T-helper 22 cell (primary cell): ENCODE results near the gene DLX4.

ENCODE experiments used
- DNase-seq: peaks from one replicate; pipeline ENCODE4 v3.0.0-alpha.2; 2020; ENCODE audit warnings: low read depth

The DLX4 gene

DNA sequence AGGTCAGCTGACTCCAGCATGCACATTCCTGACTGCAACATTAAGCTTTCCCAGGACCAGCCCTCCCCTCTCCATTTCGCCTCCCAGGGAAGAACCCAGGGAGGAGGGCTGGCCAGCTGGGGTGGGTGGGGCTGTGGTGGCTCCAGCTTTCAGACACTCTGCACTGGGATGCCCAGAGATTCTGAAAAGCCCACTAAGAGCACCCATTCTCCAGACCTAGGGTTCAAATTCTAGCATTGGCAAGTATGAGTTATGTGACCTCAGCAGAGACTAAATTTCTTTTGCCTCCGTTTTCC is 18.2 kb downstream of the DLX4 start:
- no peak for DNase-seq

- no peak for DNase-seq
Measured at GRCh38 chr17:49987681-49988441, 18.9 kb downstream of the DLX4 start.

DNA sequence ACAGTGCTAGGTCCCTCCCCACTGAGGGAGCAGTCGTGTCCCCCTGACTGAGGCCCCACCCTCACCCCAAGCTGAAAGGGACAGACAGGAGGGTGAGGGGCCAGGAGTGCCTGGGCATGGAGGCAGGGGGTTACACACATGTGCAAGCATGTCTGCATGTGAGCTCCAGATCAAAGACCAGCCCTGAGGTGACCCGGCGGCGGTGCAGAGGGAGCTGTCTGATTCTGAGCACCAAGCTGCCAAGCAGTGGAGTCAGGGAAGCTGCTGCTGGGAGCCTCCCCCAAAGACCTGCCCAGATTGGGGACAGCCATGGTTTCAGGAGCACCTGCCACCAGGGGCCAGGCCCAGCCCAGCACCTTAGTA is 20.5 kb downstream of the DLX4 start:
- no peak for DNase-seq

GRCh38 chr17:49990331-49990730 is 21.3 kb downstream of the DLX4 start:
- no peak for DNase-seq

- no peak for DNase-seq
Measured at GRCh38 chr17:49990921-49991320, 21.9 kb downstream of the DLX4 start.

GRCh38 chr17:49991409-49991808 is 22.4 kb downstream of the DLX4 start:
- no peak for DNase-seq

GRCh38 chr17:49992191-49992932 is 23.4 kb downstream of the DLX4 start:
- DNase-seq: no peak

GRCh38 chr17:49992933-49993422 is 24.0 kb downstream of the DLX4 start:
- DNase-seq: no peak

DNA sequence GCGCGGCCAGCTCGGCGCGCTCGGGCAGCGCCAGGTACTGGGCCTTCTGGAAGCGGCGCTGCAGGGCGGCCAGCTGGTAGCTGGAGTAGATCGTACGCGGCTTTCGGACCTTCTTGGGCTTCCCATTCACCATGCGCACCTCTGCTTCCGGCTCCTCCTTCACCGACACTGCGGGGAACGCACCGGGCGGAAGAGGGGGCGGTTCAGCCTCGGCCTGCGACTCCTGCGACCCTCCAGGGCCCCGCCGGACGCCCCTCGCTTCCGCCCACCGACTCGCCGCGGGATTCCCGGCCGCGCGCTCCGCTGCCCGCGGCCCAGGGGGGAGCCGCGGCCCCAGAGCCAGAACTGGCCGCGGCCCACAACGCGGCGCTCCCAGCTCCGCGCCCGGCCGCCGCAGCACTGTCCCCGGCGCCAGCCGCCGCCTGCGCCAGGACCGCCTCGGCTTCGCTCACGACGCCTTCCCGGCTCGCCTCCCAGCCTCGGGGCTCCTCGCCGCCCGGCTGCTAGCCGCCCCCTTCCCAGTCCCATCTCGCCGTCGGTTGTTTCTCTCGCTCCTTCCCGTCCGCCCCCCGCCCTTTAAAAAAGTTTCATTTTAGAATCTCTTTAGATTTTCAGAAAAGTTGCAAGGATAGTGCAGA is 24.6 kb downstream of the DLX4 start:
- DNase-seq: no peak

GRCh38 chr17:49994085-49995054 is 25.4 kb downstream of the DLX4 start:
- DNase-seq: no peak

DNA sequence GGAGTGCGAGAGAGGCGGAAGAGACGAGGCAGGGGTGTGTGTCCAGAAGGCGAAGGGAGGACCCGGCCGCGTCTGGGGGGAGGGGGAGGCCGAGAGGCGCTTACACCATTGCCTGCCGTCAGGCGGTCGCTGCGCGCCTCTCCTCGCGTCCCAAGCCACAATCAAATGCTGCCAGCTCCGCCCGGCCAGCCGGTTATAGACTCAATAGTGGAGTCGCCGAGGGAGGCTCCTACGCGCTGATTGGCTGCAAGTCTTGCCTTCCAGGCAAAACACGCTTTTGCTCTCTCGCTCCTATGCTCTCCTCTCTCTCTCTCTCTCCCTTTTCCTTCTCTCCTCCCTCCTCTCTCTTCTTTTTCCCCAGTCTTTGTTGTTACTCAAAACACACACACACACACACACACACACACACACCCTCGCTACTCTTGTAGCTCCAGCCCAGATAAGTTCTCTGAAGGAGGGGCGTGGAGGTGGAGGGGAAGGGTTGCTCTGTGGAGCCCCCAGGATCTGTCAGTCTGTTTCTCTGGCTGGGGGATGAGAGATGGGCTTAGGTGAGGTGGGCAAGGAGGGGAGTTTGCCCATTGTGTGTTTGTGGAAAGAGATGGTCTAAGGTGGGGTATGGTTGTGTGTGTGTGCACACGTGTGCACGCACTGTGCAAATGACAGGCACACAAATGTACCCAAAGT is 26.2 kb downstream of the DLX4 start, which contains the start of gene DLX3:
TSS of gene DLX3 (minus strand) at position 170 of the 684 bp plus-strand sequence. CDS start 226 bp downstream, outside the sequence.
- no peak for DNase-seq

- no peak for DNase-seq
Measured at GRCh38 chr17:49996121-49996494, 27.1 kb downstream of the DLX4 start.

GRCh38 chr17:49996495-49997300 is 27.7 kb downstream of the DLX4 start:
- peak; percentile 27 for DNase-seq

- DNase-seq: no peak
Measured at GRCh38 chr17:49997301-49997650, 28.3 kb downstream of the DLX4 start.

DNA sequence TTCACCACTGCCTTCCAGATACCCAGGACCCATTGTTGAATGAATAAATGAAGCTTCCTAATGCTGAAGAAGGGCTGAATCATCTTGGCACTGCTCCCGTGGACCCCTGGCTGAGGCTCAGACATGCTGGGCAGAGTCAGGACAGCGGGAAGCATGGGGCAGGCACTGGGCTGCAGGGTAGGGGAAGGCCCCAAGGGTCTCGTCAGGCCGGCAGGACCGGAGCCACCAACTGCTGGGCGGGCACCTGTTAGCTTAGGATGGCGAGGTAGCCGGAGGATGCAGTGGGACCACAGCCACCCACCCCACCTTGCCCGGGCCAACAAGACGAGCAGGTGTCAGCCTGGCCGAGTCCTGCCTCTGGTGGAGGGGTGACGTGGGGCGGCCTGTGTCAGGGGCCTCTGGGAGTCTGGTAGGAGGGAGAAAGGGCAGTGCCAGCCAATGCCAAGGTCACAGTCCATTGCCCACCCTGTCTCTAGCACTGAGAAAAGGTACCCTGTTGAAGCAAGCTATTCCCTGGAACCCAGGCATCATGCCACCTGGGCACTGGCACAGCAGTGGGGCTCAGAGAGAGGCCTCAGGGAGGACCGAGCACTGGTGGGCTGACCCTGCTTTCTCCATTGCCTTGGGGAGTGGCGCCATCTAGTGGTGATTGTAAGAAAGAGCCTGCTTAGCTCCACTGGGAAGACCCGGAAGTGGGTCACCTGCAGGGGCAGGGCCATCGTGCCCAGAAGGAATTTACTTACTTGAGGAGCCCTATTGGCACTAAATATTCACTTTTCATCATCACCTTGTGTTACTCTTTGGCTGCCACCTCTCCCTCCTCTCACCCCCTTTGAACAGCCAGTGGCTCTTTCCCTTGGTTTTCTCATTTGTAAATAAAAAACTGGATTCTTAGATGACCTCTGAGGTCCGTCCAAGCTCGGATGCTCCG is 29.0 kb downstream of the DLX4 start:
- DNase-seq: peak; percentile 63

DNA sequence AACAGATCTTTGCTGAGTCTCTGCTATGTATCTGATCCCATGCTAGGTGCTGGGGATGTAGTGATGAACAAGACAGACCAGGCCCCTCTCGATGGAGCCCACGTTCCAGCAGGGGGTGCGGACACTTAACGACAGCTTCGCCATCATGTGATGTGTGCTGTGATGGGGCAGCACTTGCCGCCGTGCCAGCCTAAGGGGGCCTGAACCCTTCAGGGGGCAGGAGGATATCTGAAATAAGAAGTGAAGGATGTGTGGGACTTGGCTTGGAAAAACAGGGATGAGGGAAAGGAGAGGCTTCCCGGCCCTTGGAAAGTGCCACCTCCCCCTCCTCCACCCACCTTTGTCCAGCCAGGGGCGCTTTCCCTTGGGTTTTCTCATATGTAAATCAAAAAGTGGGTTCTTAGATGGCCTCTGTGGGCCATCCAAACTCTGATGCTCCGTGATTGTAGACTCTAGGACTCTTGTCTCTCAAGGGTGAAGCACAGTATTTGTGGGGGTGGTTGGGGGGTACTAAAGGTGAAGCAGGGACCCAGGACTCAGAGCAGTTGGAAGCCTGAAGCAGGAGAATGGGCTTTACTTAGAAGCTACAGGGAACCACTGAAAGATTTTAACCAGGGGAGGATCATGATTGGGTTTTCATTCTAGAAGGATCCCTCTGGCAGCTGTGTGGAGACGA is 30.0 kb downstream of the DLX4 start:
- no peak for DNase-seq

- no peak for DNase-seq
Measured at GRCh38 chr17:50003911-50004310, 34.9 kb downstream of the DLX4 start.

DNA sequence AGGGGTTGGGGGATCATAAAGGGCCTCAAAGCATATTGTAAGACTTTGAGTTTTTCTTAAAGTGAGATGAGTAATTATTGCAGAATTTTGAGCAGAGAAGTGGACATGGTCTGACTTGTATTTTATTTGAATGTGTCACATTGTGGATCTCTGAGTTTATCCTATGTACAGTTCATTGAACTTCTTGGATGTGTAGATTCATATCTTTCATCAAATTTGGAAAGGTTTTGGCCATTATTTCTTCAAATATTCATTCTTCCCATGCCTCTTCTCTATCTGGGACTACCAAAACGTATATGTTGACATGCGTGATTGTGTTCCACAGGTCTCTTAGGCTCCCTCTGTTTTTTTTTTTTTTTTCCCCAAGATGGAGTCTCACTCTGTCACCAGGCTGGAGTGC is 40.3 kb downstream of the DLX4 start:
- DNase-seq: no peak

DNA sequence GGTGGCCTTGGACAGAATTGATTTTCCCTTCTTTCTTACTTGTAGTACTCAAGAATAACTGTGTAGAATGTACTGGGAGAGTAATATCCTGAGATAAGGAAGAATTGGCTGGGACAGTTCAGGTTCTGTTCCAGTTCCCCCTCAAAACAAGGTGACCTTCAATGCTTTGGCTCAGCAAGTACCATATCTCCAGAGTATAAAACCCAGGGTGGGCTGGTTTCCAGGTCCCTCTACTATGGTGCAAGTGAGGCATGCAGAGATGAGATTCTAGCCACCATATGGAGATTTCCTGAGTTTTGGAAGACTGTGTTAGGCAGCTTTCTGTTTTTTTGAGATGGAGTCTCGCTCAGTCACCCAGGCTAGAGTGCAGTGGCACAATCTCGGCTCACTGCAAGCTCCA is 44.1 kb downstream of the DLX4 start:
- DNase-seq: no peak
